Activated gamma-delta T cell (primary cell): ENCODE results near the gene ATPAF1.

Experiments
- DNase-seq: peaks from one replicate; lab custom pipeline; 2025; lab: John Stamatoyannopoulos, UW

The ATPAF1 gene

GRCh38 chr1:46587069-46587468 is 81.1 kb downstream of the ATPAF1 start:
- no peak for DNase-seq

- DNase-seq, result no peak
These were observed 82.7 kb downstream of the ATPAF1 start for GRCh38 chr1:46585312-46585938.

- no peak for DNase-seq
These were observed 84.7 kb downstream of the ATPAF1 start for GRCh38 chr1:46583494-46583893.

- DNase-seq, result no peak
These were observed 85.2 kb downstream of the ATPAF1 start for GRCh38 chr1:46582972-46583371.
